Measurements from ENCODE around the gene JARID2. TPM values are rescaled to one million over a fixed set of nuclear protein-coding genes. Genes with fewer than 3 reads are reported as not detected.
A peak's percentile ranks its signal among the peaks of the same experiment; 100 is the strongest.

The JARID2 gene
- total and polyA plus RNA-seq, 2 of the 4 experiments (the other 2 are of a cell fraction) = 9.6 to 12.9 TPM

DNA sequence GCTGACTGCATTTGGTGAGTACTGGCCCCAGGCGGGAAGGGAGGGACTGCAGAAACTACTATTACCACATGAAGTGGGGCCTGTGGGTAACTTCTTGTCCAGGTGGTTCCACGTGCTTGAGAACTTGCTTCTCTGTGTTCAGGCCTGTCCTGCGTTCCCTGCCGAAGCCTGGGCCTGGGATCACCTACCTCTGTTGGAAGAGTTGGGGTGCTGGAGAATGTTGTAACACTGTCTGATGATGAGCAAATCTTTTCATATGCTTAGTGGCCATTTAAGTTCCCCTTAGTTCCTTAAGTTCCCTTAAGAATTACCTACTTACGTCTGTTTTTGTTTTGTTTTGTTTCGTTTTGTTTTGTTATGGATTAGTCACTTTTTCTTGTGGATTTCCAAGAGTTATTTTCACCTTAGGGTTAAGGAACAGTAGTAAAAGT lies 262.6 kb downstream of the JARID2 start:
- WGBS, 2 experiments (ENCODE audit: extremely low coverage in 2 of 2, insufficient read length in 1 of 2) = no CpG with 5 or more reads among the region's 6 CpGs
- Histone ChIP-seq H3K18ac (ENCODE audit: low read depth, low read length) (no peak overlapping the region), H3K9me1 (ENCODE audit: insufficient read depth, low read length) (peaks cover 41% of the 10 kb centered on the region), H3K9ac (ENCODE audit: low read depth, low read length) (no peak overlapping the region), H4K91ac (ENCODE audit: insufficient read depth, low read depth, low read length) (no peak overlapping the region), H3K4ac (ENCODE audit: low read depth, low read length) (peak overlapping the region; percentile 20; the same call in 1 of the 2 replicates), H2AFZ (replicated peaks; ENCODE audit: low read length, poor library complexity) (no peak overlapping the region), H3K4me3 (ENCODE audit: insufficient read depth, low read depth, low read length) (no peak overlapping the region), H3K4me2 (ENCODE audit: low read depth, low read length) (no peak overlapping the region), H4K5ac (ENCODE audit: low read depth, low read length) (no peak overlapping the region), H2BK120ac (ENCODE audit: low read depth, low read length) (no peak overlapping the region), H3K9me3 (ENCODE audit: control insufficient read depth, insufficient read depth, low read length) (no peaks in the 10 kb centered on the region), H4K8ac (ENCODE audit: low read depth in 2 of 2, low read length in 2 of 2) (0 out of 4 replicates have a peak overlapping the region, but pooled peaks of 1 of the 2 experiments have one; percentile 13), H2AK5ac (ENCODE audit: low read depth, low read length) (0 out of 2 replicates have a peak overlapping the region, but pooled peaks have one; percentile 8), H3K56ac (ENCODE audit: extremely low read depth, insufficient read depth, low read length) (no peak overlapping the region), H4K20me1 (ENCODE audit: insufficient read depth, low read length) (peaks cover 72% of the 10 kb centered on the region), H3K23ac (ENCODE audit: low read depth, low read length) (peak overlapping the region; percentile 33; the same call in 1 of the 2 replicates), H2AK9ac (replicated peaks; ENCODE audit: low read depth, low read length, poor library complexity) (no peak overlapping the region), H2BK5ac (ENCODE audit: low read depth, low read length, poor library complexity, severe bottlenecking) (no peak overlapping the region), H3K27me3 (ENCODE audit: control insufficient read depth, insufficient read depth, low read length) (no peaks in the 10 kb centered on the region), H3K79me1 (ENCODE audit: low read depth in 1 of 2, low read length in 2 of 2) (peaks cover 27 to 84% of the 10 kb centered on the region in 2 experiments), H3K36me3 (ENCODE audit: control insufficient read depth, insufficient read depth, low read length) (peaks cover 53% of the 10 kb centered on the region; the same call in 1 of the 2 replicates), H3K14ac (replicated peaks; ENCODE audit: low read depth, low read length) (no peak overlapping the region), H2BK15ac (ENCODE audit: low read depth, low read length) (no peak overlapping the region), H3K27ac (ENCODE audit: insufficient read depth, low read length) (no peak overlapping the region), H2BK20ac (ENCODE audit: low read depth, low read length) (peak overlapping the region; percentile 46; the same call in 1 of the 2 replicates), H3K4me1 (ENCODE audit: control insufficient read depth, insufficient read depth, low read length) (peaks cover 31% of the 10 kb centered on the region)
- BruUV-seq (replicated peaks) = no TSS peak
- in situ Hi-C loops (cut with MboI; ENCODE audit: low sequenced_read_pairs) (no loop called here), intact Hi-C loops (cut with micrococcal nuclease) (loop anchor here (5.0 kb wide), 1 partner anchor 114 kb away; no protein-coding TSS in a partner anchor), dilution Hi-C loops (cut with HindIII; ENCODE audit: low sequenced_read_pairs, unreplicated experiment) (no loop called here)
- TF ChIP-seq, protein P1, sequence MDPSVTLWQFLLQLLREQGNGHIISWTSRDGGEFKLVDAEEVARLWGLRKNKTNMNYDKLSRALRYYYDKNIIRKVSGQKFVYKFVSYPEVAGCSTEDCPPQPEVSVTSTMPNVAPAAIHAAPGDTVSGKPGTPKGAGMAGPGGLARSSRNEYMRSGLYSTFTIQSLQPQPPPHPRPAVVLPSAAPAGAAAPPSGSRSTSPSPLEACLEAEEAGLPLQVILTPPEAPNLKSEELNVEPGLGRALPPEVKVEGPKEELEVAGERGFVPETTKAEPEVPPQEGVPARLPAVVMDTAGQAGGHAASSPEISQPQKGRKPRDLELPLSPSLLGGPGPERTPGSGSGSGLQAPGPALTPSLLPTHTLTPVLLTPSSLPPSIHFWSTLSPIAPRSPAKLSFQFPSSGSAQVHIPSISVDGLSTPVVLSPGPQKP (IDR thresholded peaks at IDR 0.05; ENCODE audit: borderline replicate concordance, low read depth, low read length) = no peak
- TF ChIP-seq NFE2L2 (IDR thresholded peaks at IDR 0.05; ENCODE audit: low read depth, low read length) = no peak
- TF ChIP-seq CHD1 (IDR thresholded peaks at IDR 0.05; ENCODE audit: low read depth, low read length) = no peak
- TF ChIP-seq CTCF (conservative IDR thresholded peaks at IDR 0.05; ENCODE audit: low read depth, low read length) = no peak
- TF ChIP-seq USF2 (IDR thresholded peaks at IDR 0.05; ENCODE audit: low read depth, low read length) = no peak
- TF ChIP-seq RFX5 (IDR thresholded peaks at IDR 0.05; ENCODE audit: low read depth, low read length) = no peak
- no peak for TF ChIP-seq RAD21 (IDR thresholded peaks at IDR 0.05; ENCODE audit: low read length)
- TF ChIP-seq CEBPB (IDR thresholded peaks at IDR 0.05; ENCODE audit: low read depth, low read length) = no peak
- POLR2A ChIA-PET (ENCODE audit: unreplicated experiment) = no interaction called here
- ATAC-seq (ENCODE audit: low read depth) (no peak), DNase-seq (no peak)
- CTCF ChIA-PET = no interaction called here
